Measurements from ENCODE around the gene EMILIN1.

The EMILIN1 gene

DNA sequence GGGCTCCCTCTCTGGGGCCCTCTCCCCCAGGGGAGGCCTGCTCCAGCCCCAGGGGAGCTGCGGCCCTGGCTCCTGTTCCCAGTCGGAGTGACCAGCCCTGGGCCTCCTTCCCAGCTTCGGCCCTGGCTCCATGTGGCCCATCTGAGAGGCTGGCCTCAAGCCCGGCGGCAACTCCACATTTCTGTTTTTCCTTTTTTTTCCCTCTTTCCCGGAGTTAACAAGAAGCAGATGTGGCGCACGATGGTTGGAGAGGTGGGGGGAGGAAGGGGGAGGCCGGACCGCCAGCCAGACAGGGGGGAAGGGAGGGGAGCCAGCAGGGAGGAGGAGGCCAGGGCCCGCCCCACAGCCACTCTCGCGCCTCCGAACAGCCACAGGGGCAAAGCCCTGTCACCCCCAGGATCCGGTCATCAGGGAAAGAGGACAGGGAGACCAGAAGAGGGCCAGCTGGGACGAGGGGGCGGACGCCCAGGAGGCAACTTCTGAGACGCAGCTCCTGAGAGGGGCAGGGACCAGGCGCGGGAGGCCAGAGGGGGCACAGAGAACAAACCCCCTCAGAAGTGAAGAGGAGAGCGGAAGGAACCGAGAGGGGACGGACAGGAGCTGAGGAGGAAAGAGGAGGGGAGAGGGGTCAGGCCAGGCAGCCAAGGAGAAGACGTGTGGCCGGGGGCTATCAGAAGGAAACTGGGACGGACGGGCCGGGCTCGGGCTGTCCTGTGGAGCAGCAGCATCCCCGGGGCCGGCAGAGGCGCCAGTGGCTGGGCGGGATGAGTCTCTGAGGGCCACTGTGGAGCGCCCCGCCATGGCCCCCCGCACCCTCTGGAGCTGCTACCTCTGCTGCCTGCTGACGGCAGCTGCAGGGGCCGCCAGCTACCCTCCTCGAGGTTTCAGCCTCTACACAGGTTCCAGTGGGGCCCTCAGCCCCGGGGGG, at the start of gene EMILIN1:
Gene EMILIN1 (plus strand): TSS at position 349 of the 928 bp plus-strand sequence. CDS start 451 bp downstream, at position 800.
- in situ Hi-C loops (cut with MboI; ENCODE audit: low pct_unique_long_range_greater_than_20kb, low sequenced_read_pairs, unreplicated experiment) = no loop called here
- no peak for DNase-seq (ENCODE audit: low spot score)
- TF ChIP-seq CTCF (IDR thresholded peaks at IDR 0.05; ENCODE audit: extremely low read depth, insufficient read depth, missing control alignments) = no peak

DNA sequence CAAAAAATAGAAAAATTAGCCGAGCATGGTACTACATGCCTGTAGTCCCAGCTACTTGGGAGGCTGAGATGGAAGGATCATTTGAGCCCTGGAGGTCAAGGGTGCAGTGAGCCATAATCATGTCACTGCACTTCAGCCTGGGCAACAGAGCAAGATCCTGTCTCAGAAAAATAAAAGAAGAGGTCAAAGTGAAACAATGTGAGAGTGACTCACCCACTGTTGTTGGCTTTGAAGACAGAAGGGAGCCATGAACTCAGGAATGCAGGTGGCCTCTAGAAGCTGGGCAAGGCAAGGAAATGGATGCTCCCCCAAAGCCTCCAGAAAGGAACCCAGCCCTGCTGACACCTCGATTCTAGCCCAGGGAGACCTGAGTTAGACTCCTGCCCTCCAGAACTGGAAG, 49.4 kb upstream of the EMILIN1 start:
- in situ Hi-C loops (cut with MboI; ENCODE audit: low pct_unique_long_range_greater_than_20kb, low sequenced_read_pairs, unreplicated experiment) = no loop called here
- DNase-seq (ENCODE audit: low spot score) = no peak
- TF ChIP-seq CTCF (IDR thresholded peaks at IDR 0.05; ENCODE audit: extremely low read depth, insufficient read depth, missing control alignments) = no peak

GRCh38 chr2:27032495-27033252, 45.7 kb upstream of the EMILIN1 start, which contains the start of gene TMEM214:
Gene TMEM214 (plus strand): TSS chr2:27032965. CDS start chr2:27033016, 51 bp downstream.
- in situ Hi-C loops (cut with MboI; ENCODE audit: low pct_unique_long_range_greater_than_20kb, low sequenced_read_pairs, unreplicated experiment) = no loop called here

DNA sequence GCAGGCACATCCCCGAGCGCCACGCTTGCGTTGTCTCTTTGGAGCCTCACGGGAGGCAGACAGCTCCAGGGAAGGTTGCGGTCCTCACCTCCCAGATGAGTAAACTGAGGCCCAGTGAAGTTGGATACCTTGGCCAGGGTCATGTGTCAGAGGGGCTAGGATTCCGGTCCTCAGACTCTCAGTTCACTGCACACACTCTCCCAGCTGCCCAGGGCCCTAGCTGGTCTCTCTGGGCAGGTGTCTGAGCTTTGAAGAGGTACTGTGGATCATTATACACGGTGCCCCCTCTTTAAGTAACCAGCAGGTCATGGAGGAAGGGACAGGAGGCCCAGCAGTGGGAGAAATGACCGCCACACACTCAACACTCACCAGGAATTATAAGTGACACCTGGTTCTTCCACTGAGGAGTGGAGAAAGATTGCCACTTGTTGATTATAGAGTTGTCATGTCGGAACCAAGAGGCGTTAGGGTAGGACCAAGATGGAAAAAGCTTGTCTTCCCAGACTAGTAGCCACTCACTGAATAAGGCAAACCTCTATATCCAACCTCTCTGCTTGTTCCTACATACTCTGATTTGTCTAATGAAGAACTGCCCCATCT, 45.1 kb upstream of the EMILIN1 start:
- in situ Hi-C loops (cut with MboI; ENCODE audit: low pct_unique_long_range_greater_than_20kb, low sequenced_read_pairs, unreplicated experiment) = no loop called here
- no peak for DNase-seq (ENCODE audit: low spot score)
- TF ChIP-seq CTCF (IDR thresholded peaks at IDR 0.05; ENCODE audit: extremely low read depth, insufficient read depth, missing control alignments) = no peak

More at GRCh38 chr2:27032495-27033252, 45.7 kb upstream of the EMILIN1 start, which contains the start of gene TMEM214:
- peak; percentile 96 for DNase-seq (ENCODE audit: low spot score)
- TF ChIP-seq CTCF (IDR thresholded peaks at IDR 0.05; ENCODE audit: extremely low read depth, insufficient read depth, missing control alignments) = no peak

DNA sequence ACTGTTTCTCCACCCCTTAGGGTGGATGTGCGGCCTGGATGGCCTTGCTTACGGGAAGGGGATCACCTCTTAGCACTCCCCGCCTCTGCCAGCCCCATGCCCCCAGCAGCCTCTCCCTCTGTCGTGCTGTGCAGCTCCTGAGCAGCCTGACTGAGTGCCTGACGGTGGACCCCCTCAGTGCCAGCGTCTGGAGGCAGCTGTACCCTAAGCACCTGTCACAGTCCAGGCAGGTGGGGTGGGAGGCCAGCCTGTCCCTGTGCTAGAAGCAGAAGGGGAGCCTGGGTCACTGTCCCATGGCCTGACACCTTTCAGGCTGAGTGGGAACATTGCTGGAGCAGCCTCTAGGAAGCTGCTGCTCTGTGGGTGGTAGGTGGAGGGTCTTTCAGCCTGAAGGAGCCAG, 40.4 kb upstream of the EMILIN1 start:
- no peak for DNase-seq (ENCODE audit: low spot score)
- in situ Hi-C loops (cut with MboI; ENCODE audit: low pct_unique_long_range_greater_than_20kb, low sequenced_read_pairs, unreplicated experiment) = no loop called here
- no peak for TF ChIP-seq CTCF (IDR thresholded peaks at IDR 0.05; ENCODE audit: extremely low read depth, insufficient read depth, missing control alignments)

DNA sequence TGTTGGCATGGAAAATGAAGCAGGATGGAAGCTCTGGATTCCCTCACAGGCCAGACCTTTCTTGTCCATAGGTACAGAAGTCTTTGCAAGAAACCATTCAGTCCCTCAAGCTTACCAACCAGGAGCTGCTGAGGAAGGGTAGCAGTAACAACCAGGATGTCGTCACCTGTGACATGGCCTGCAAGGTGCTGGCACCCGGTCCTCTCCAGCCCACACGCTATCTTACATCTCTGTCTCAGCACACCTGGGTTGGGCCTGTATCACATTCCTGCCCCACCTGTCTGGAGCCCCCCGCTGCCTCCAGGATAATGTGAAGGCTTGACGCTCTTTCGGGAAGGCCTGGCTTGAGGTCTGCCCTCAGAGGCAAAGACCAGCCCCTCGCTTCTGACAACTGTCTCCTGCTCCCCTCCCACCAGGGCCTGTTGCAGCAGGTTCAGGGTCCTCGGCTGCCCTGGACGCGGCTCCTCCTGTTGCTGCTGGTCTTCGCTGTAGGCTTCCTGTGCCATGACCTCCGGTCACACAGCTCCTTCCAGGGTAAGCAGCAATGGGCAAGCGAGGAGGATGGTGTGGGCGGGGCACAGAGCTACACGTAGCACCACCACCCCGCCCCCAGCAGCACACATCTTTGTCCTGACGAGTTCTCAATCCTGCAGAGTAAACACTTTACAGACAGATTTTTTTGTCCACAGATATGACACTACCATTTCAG, 39.6 kb upstream of the EMILIN1 start:
- DNase-seq (ENCODE audit: low spot score) = no peak
- in situ Hi-C loops (cut with MboI; ENCODE audit: low pct_unique_long_range_greater_than_20kb, low sequenced_read_pairs, unreplicated experiment) = no loop called here
- TF ChIP-seq CTCF (IDR thresholded peaks at IDR 0.05; ENCODE audit: extremely low read depth, insufficient read depth, missing control alignments) = no peak
